KOPT-K1 (cell line): ENCODE data around the gene STX2.
A peak's percentile ranks its signal among the peaks of the same experiment; 100 is the strongest.
"Not testable (repeated sequence)": the region's sequence is repeated elsewhere in the genome, so short reads cannot be mapped to it uniquely, and the experiment has no call there.

ENCODE experiments used
- H3K27ac ChIP-seq: fragments of 200-600 bp; sonication (generic); 2 replicates; pipeline ENCODE4 v1.5.1; 2016; ENCODE audit warnings: antibody characterized with exemption, mild to moderate bottlenecking, low read depth, low read length; ENCODE audit not compliant: poor library complexity, severe bottlenecking
- H3K36me3 ChIP-seq: fragments of 200-600 bp; sonication (generic); 2 replicates; pipeline ENCODE4 v1.5.1; 2017; ENCODE audit warnings: antibody characterized with exemption, mild to moderate bottlenecking, low read length, moderate library complexity; ENCODE audit not compliant: insufficient read depth
- H3K9me3 ChIP-seq: fragments of 200-600 bp; sonication (generic); 2 replicates; pipeline ENCODE4 v1.5.1; 2017; ENCODE audit warnings: antibody characterized with exemption, low read length, mild to moderate bottlenecking; ENCODE audit not compliant: insufficient read depth, poor library complexity, severe bottlenecking

STX2 gene

GRCh38 chr12:130805635-130806034 lies 33.4 kb downstream of the STX2 start:
- H3K9me3 ChIP-seq, result peaks cover 19% of the 10 kb centered on the region
- H3K36me3 ChIP-seq, result peaks cover 96% of the 10 kb centered on the region
- H3K27ac ChIP-seq, result no peak overlapping the region

- peaks cover 19% of the 10 kb centered on the region for H3K9me3 ChIP-seq
- H3K36me3 ChIP-seq, result peaks cover 97% of the 10 kb centered on the region
- H3K27ac ChIP-seq, result no peak overlapping the region
Observed at GRCh38 chr12:130804216-130804615, 34.8 kb downstream of the STX2 start.

GRCh38 chr12:130803702-130804101 lies 35.3 kb downstream of the STX2 start:
- Histone ChIP-seq H3K27ac (no peak overlapping the region), H3K9me3 (peaks cover 19% of the 10 kb centered on the region), H3K36me3 (peaks cover 97% of the 10 kb centered on the region)

DNA sequence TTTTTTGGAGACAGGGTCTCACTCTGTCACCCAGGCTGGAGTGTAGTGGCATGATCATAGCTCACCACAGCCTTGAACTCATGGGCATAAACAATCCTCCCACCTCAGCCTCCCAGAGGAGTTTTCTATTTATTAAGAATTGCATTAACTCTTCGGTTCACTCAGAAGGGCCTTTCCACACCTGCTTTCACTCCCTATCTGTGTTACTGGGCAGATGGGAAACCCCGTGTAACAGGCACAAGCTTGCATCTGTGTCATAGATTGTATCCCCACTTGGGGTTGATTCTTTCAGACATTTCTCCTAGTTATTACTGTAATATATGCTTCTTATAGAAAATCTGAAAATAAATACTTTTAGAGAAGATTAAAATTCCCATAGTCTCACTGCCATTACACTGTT lies 38.7 kb downstream of the STX2 start:
- peaks cover 2% of the 10 kb centered on the region for H3K9me3 ChIP-seq
- peaks cover 78% of the 10 kb centered on the region for H3K36me3 ChIP-seq
- H3K27ac ChIP-seq, result no peak overlapping the region

- H3K9me3 ChIP-seq, result no peaks in the 10 kb centered on the region
- H3K36me3 ChIP-seq, result peaks cover 78% of the 10 kb centered on the region
- H3K27ac ChIP-seq, result no peak overlapping the region
Observed at GRCh38 chr12:130799051-130799450, 40.0 kb downstream of the STX2 start.

GRCh38 chr12:130796985-130797686 lies 41.9 kb downstream of the STX2 start:
- no peaks in the 10 kb centered on the region for H3K9me3 ChIP-seq
- H3K27ac ChIP-seq, result peak overlapping the region; percentile 54
- peaks cover 78% of the 10 kb centered on the region for H3K36me3 ChIP-seq

DNA sequence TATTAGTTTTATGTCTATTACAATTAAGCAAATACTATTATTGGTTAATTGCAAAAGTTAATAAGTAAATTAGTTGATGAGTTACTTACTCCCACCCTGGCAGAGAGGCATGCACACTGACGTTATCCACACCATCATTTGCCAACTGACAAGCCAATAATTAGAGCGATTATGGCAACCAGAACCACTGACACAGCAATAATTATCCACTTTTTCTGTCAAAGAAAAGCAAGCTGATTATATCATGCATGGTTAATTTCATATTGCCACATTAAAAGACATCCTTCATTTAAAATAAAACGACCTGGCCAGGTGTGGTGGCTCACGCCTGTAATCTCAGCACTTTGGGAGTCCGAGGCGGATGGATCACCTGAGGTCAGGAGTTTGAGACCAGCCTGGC lies 43.1 kb downstream of the STX2 start:
- Histone ChIP-seq H3K36me3 (peaks cover 79% of the 10 kb centered on the region), H3K27ac (no peak overlapping the region), H3K9me3 (no peaks in the 10 kb centered on the region)

GRCh38 chr12:130793554-130793849 lies 45.5 kb downstream of the STX2 start:
- no peak overlapping the region for H3K27ac ChIP-seq
- H3K9me3 ChIP-seq, result no peaks in the 10 kb centered on the region
- peaks cover 67% of the 10 kb centered on the region for H3K36me3 ChIP-seq

DNA sequence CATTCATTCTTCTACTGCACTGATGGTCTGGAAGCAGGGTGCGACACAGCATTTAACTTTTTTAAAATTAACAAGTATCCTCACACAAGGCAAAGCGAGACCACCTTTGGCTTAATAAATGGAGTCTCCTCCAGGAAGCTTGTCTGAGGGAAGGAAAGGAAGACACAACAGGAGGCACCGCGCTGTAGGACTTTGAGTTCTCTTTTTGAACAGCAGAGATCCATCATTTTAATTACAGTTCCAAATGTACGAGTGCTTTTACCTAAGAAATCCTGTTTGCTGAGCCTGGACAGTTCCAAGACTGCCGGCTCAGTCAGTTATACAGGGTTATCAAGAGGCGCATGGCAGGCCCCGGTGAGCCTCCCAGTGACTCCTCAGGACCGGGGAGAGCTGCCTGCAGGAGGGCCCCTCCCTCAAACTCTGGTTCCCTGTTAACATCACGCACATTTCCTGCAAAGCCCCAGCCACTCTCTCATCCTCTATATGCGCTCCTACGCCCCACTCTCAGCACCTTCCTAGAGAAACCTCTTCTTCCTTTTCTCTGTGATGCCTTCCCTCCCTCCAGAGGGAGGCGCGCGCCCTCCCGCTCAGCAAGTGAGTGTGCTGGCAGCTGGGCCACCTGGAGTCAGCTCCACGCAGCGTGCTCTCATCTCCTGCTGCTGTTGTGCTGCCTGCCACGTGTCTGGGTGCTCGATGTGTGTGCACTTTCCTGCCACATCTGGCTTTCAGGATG lies 46.1 kb downstream of the STX2 start:
- H3K36me3 ChIP-seq, result peaks cover 67% of the 10 kb centered on the region
- no peaks in the 10 kb centered on the region for H3K9me3 ChIP-seq
- H3K27ac ChIP-seq, result no peak overlapping the region

GRCh38 chr12:130791629-130792028 lies 47.4 kb downstream of the STX2 start:
- Histone ChIP-seq H3K9me3 (no peaks in the 10 kb centered on the region), H3K36me3 (peaks cover 61% of the 10 kb centered on the region), H3K27ac (no peak overlapping the region)

DNA sequence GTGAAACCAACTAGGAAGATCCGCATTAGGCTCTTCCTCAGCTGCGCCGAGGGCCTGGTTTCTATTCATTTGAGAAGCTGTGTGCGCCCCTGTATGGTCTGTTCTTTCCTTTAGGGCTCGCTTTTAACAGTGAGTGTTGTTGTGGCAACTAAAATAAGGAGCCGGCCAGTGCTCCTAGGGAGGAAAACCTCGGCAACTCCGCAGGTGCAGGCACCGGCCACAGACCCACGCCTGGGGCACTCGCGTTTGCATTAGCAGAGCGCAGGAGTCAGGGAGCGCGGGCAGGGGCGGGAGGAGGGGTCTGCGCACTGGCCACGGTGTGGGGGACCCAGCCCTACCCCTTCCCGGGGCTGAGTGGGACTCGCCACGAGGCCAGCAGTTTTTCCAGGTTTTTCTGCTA lies 50.5 kb downstream of the STX2 start:
- Histone ChIP-seq H3K9me3 (peaks cover 11% of the 10 kb centered on the region), H3K27ac (no peak overlapping the region), H3K36me3 (peaks cover 47% of the 10 kb centered on the region)

GRCh38 chr12:130787445-130788410 lies 51.3 kb downstream of the STX2 start:
- Histone ChIP-seq H3K9me3 (peaks cover 11% of the 10 kb centered on the region), H3K36me3 (peaks cover 39% of the 10 kb centered on the region), H3K27ac (no peak overlapping the region)

DNA sequence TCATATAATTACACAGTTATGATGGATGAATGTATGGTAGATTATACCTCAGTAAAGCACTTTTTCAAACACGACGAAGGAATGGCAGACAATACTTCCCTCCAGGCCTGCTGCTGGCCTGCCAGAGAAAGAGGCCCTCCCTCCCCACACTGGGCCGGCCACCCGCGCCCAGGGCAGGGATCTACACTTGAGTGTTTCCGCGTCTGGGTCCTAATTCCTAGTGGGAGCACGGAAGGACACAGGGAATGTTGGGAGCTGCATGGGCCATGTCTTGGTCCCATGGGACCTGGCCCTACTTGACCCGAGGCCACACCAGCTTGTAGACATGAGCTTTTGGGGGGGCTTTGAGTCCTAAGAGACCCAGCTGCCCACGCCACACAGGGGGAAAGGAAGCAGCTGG lies 52.0 kb downstream of the STX2 start:
- no peak overlapping the region for H3K27ac ChIP-seq
- peaks cover 11% of the 10 kb centered on the region for H3K9me3 ChIP-seq
- H3K36me3 ChIP-seq, result peaks cover 32% of the 10 kb centered on the region

DNA sequence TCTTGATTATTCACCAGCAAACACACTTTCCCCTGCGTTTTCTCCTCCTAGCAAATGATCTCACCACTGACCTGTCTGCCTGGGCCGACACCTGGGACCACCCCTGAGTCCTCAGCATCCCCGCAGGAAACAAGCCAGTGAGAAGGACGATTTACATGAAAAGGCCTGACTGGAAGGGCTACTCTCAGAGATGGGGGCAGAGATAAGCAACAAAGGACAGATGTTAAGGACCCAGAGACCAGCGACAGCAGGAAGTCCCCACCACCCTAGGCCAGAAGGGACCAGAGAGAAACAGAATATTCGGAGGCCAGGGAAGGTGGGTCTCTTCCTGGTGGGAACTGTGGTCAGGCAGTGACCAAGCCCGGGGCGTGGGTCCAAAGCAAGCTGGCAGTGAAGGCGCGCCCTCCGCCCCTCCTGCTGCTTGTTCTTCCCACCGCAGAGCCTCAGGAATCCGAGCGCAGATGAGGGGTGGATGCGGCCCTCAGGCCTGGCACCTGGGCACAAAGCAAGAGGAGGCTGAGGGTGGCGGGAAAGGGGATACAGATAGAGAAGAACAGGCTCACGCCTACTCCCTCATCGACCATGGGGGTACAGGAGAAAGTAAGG lies 55.8 kb downstream of the STX2 start:
- no peak overlapping the region for H3K27ac ChIP-seq
- H3K36me3 ChIP-seq, result peaks cover 10% of the 10 kb centered on the region; the same call in 1 of the 2 replicates

DNA sequence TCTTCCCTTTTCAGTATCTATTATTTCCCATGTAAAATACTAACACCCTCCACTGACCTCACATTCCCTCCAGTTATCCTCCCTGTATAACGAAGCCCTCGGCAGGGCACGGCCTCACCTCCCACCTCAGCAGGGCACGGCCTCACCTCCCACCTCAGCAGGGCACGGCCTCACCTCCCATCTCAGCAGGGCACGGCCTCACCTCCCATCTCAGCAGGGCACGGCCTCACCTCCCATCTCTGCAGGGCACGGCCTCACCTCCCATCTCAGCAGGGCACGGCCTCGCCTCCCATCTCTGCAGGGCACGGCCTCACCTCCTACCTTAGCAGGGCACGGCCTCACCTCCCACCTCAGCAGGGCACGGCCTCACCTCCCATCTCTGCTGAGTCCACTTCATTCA lies 56.8 kb downstream of the STX2 start:
- not testable (repeated sequence) for H3K27ac ChIP-seq

More for the DNA sequence above, 55.8 kb downstream of the STX2 start:
- H3K9me3 ChIP-seq, result peaks cover 11% of the 10 kb centered on the region

More for the DNA sequence above, 56.8 kb downstream of the STX2 start:
- peaks cover 11% of the 10 kb centered on the region for H3K9me3 ChIP-seq
- peaks cover 10% of the 10 kb centered on the region; the same call in 1 of the 2 replicates for H3K36me3 ChIP-seq
